ENCODE results near the gene PEPD.

DNA sequence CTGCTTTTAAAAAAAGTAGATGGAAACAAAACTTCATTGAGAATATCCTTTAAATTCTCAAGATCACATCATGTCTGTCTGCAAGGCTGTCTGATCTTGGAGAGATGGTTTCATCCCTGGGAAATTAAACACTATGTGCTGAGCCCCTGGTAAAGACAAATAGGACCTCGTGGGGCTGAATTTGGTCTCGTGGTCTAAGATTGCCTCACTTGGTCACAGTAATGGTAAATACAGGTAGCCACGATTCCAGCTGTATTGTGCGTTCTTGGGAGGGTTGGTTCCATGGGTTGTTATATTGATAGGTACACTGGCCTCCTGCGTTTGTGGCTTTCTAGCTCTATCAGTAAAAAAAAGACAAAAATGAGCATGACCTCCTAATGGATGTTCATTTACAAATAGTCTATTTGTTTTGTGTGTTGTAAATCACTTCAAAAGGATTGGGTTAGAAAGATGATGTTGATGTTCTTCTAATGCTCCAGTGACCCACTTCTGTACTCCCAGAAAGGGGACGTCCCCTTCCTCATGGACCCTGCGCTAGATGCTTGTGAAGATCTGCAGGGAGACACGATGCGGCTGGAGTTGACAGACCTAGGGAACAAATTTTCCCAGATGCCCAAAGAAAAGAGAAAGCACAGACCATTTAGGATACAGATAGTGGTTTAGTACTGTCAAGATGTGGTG, 146.3 kb downstream of the PEPD start:
- TF ChIP-seq CTCF (IDR thresholded peaks at IDR 0.05), result no peak
- no peak for TF ChIP-seq POLR2A (IDR thresholded peaks at IDR 0.05)
- TF ChIP-seq EP300 (IDR thresholded peaks at IDR 0.05), result no peak

Data from tibial nerve (tissue), 4 donors.